LHCN-M2 (cell line): ENCODE results near the gene PHF14. TPM values are rescaled to one million over a fixed set of nuclear protein-coding genes. Genes with fewer than 3 reads are reported as not detected.
"Not testable (repeated sequence)": the region's sequence is repeated elsewhere in the genome, so short reads cannot be mapped to it uniquely, and the experiment has no call there.

Source experiments
- DNase-seq: peaks from one replicate; pipeline ENCODE4 v3.0.0-alpha.2; 2012; ENCODE audit warnings: low read depth
- polyA plus RNA-seq: library from polyadenylated mRNA; unstranded; fragments of >200 nt; gene quantifications from one replicate; pipeline ENCODE4 v1.2.1, GENCODE V29; 2012; ENCODE audit warnings: missing spikeins
- total RNA-seq: library from RNA; depleted of rRNA; stranded (reverse); fragments of >200 nt; gene quantifications from 2 replicates; pipeline ENCODE4 v1.2.3, GENCODE V29; 2014; rRNA removed

PHF14 gene, protein sequence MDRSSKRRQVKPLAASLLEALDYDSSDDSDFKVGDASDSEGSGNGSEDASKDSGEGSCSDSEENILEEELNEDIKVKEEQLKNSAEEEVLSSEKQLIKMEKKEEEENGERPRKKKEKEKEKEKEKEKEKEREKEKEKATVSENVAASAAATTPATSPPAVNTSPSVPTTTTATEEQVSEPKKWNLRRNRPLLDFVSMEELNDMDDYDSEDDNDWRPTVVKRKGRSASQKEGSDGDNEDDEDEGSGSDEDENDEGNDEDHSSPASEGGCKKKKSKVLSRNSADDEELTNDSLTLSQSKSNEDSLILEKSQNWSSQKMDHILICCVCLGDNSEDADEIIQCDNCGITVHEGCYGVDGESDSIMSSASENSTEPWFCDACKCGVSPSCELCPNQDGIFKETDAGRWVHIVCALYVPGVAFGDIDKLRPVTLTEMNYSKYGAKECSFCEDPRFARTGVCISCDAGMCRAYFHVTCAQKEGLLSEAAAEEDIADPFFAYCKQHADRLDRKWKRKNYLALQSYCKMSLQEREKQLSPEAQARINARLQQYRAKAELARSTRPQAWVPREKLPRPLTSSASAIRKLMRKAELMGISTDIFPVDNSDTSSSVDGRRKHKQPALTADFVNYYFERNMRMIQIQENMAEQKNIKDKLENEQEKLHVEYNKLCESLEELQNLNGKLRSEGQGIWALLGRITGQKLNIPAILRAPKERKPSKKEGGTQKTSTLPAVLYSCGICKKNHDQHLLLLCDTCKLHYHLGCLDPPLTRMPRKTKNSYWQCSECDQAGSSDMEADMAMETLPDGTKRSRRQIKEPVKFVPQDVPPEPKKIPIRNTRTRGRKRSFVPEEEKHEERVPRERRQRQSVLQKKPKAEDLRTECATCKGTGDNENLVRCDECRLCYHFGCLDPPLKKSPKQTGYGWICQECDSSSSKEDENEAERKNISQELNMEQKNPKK
- 31.5 and 42.4 TPM in 2 replicates for total RNA-seq
- 11.8 TPM for polyA plus RNA-seq

DNA sequence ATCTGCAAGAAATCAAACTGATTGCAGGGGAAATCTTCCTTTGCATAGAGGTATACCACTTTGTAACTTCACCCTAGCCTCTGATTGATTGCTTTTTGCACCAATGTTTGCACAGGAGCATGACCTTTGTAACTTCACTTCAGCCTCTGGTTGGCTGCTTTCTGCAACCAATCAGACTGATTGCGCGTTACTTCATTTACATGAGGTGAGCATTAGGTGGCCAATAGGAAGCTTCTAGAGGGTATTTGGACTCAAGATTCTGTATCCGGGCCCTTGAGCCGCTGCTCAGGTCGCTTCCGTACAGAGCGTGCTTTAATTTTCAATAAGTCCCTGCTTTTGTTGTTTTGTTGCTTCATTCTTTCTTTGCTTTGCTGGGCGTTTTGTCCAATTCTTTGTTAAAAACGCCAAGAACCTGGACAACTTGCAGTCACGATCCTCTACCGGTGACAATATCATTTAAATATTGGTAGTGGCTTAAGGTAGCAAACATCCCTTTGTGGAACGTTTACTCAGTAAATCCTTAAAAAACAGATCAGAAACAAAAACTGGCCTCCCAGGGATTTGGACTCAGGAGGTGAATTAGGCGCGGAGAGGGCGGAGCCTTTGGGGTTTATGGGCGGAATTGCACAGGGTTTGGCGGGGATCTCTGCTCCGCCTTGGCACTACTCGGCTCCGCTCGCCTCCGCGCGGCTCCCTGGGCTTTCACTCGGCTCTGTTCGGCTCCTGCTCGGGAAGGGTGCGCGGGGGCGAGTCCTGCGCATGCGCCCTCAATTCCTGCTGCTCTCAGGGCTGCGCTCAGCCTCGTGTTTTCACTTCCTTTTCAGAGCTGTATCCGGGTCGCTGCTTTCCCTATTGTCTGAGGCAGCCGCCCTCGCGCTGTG is at the start of gene PHF14:
TSS of gene PHF14 (plus strand) at position 812 of the 881 bp plus-strand sequence. CDS start 452 bp downstream, outside the sequence.
- peak; percentile 97 for DNase-seq

DNA sequence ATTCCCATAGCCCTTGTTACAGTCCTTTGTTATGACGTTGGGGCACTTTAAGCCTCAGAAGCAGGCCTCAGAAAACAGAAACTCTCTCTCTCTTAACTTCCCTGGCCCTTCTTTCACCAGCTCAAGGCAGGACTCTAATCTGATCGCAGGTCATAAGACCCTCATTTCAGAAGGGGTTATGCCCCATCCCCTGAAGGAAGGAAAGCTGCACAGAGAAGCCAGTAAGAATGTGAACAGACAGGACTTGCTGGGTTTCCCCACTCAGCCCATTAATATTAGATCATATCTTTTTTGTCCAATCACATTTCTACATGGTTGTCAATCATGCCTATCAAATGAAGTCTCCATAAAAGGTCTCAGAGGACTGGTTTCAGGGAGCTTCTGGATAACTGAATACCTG is 49.3 kb upstream of the PHF14 start:
- no peak for DNase-seq

DNA sequence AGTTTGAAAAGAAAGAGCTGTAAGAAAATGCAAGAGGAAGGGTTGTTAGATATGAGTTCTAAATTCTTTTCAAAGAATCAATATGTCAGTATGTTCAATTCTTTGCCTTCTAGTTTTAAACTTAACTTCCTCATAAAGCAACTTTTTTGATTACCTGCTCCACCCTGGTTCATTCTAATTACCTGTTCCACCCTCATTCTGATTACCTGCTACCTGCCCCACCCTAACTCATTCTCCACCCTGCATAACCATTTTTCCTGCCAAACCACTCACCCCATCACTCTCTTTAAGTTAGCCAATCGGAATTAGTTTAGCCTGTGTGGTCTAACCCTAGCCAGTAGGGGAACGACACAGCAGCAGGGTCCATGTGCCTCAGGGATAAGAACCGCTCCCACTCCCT is 45.5 kb upstream of the PHF14 start:
- DNase-seq = not testable (repeated sequence)

DNA sequence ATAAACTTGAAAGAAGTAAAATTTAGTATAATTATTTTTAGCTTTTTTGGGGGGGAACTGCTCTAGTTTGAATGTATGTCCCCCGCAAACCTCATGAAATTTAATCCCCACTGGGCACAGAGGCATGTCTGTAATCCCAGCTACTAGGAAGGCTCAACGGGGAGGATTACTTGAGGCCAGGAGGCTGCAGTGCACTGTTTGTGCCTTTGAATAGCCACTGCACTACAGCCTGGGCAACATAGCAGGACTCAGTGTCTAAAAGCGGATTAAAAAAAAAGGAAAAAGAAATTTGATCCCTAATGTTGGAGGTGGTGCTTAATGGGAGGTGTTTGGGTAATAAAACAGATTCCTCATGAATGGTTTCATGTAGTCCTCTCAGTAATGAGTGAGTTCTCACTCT is 43.1 kb upstream of the PHF14 start:
- no peak for DNase-seq

DNA sequence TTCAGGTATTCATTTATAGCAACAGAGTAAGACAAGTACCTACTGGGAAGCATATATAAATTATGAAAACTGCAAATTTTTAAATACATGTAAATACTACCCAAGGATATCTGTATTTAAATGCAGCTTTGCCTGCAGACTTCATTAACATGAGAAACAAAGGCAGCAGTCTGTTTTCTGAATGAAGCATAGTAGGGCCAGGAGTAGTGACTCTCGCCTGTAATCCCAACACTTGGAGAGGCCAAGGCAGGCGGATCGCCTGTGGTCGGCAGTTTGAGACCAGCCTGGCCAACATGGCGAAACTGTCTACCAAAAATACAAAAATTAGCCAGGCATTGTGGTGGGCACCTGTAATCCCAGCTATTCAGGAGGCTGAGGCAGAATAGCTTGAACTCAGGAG is 42.5 kb upstream of the PHF14 start:
- no peak for DNase-seq

DNA sequence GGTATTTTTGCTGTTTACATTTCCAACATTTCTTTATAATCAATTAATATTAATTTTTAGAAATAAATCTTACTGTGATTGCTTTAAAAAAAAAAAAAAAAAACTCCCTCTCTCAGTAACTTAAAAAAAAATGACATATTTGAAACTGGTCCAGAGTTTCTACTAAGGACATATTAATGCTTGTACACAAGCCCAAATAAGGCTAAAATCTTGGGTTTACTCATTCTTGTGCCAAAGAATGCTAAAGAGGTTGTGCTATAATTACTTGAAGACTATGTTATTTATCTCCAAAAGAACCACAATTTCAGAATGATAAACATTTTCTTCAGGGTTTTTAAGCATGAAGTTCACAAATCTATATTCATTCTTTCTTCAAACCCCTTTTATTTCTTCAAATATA is 39.4 kb upstream of the PHF14 start:
- DNase-seq = peak; percentile 60

DNA sequence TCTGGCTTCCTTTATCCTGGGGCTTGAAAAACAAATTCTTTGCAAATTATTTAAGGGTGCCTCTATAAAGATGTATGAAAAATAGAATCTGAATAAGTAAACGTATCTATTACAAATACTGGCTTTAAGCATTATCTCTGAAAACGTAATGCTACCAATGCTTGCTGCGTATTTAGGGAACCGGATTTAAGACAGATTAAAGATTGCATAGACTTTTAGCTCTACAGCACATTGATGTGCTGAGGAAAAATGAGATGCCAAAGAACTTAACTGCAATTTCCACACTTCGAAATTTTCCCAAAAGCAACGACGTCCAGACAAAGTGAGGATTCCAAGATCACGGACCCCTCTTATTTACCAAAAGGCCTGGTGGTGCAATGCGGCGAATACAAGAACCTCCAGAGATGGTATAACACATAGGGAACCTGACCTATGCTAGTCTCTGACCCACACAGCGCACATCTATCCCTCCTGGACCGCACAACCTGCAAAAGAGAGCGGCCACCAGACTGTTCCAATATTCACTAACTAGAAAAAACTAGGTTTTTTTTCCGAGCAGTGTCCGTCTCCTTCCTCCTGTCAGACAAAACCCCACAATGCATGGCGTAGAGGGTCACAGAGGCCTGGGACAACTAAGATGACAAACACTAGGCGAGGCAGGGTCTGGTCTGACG is 34.3 kb upstream of the PHF14 start:
- DNase-seq = no peak

DNA sequence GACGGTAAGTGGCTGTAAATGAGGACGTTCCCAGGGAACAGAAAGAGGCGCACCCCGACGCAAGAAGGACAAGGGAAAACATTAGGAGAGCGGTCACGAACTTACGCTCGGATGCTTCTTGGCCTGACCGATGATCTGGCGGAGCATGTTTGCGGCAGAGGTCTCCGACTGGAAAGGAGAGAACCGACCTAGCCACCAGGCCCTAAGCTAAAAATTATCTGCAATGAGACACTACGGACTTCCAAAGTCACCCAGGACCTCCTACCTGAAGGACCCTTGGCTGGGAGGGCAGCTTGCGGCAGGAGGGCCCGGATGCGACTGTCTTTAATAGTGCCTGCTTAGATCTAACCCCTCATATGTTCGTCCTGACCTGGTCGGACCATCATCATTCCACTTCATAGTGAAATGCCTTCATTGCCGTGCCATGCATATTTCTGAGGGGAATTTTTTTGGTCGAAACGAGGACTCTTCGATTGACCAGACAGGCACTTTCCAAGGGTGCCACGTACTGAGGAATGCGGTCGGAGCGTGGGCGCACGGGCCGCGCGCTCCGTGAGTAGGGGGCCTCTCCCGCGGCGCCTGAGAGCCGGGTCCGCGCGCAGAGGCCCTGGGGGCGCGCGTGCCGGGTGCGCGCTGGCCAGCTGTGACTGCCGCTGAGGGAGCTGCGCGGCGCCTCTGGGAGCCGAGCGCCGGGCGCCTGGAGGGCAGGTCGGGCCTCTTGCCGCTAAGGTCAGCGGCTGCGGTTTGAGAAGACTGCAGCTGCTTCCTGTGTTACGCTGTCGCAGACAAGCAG is 33.6 kb upstream of the PHF14 start:
- DNase-seq = peak; percentile 96

DNA sequence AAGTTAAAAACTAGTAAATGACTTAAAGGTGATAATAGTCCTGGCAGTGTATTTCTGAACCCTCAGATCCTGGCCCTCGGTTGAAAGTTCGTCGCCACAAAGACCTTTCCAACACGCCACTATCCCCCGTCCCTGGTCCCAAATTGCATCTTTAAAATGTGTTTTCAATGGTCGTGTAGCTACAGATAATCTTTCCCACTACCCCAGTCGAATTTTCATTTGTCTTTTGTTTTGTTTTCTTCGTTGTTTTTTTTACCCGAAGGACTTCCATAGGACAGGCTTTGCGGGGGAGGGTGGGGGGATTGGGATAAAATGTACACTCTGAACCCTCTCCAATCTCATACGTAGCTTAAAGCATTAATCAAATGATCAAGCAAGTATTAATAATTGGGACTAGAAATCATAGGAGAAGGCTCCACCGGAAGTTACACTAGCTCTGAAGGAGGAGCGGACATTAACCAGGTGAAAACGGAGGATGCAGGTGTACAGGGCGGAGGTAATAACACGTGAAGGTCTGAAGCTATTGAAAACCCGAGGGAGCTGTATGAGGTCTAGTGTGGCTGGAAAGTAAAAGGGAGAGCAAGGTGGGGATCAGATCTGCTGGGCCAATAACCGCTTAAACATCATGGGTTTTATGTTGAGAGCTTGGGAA is 32.8 kb upstream of the PHF14 start:
- no peak for DNase-seq

DNA sequence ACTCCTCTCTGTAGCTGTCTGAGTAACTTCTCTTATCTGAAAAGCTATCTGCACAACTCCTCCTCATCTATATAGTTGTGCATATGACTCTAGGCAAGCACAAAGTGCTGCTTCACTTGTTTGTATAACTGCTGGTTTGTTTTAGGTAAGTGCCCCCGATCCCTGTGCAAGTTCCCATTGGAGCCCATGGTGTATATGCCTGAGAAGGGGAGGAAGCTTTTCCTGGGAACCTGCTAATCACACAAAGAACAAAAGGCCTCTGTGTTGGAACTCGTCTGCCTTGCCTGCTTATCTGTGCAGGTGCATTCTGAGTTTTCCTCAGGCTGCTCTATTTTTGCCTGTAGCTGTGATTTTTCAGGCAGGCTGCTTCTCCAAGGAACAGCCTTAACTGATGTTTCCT is 23.2 kb upstream of the PHF14 start:
- no peak for DNase-seq

DNA sequence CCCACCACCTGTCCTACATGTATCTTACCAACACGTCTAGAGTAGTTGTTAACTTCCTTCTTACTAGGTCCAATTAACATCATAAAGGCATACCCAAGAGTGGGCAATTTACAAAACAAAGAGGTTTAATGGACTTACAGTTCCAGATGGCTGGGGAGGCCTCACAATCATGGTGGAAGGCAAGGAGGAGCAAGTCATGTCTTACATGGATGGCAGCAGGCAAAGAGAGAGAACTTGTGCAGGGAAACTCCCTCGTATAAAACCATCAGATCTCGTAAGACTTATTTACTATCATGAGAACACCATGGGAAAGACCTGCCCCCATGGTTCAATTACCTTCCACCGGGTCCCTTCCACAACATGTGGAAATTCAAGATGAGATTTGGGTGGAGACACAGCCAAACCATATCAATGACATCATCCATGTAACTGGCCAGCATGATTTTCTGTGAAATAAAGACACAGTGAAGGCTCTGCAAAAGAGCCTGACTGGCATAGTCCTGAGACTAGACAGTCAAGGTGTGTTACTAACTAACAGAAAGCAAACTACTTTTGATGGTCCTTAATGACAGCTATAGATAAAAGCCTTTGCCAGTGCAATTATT is 22.6 kb upstream of the PHF14 start:
- not testable (repeated sequence) for DNase-seq

DNA sequence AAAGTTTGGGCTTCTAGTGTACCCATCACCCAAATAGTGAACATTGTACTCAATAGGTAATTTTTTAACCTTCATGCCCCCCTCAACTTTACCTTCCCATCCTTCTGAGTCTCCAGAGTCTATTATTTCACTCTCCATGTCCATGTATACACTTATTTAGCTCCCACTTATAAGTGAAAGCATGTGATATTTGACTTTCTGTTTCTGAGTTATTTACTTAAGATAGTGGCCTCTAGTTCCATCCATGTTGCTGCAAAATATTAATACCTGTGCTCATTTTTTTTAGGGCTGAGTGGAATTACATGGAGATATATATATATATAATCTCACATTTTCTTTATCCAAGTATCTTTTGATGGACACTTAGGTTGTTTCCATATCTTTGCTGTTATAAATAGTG is 21.1 kb upstream of the PHF14 start:
- no peak for DNase-seq

DNA sequence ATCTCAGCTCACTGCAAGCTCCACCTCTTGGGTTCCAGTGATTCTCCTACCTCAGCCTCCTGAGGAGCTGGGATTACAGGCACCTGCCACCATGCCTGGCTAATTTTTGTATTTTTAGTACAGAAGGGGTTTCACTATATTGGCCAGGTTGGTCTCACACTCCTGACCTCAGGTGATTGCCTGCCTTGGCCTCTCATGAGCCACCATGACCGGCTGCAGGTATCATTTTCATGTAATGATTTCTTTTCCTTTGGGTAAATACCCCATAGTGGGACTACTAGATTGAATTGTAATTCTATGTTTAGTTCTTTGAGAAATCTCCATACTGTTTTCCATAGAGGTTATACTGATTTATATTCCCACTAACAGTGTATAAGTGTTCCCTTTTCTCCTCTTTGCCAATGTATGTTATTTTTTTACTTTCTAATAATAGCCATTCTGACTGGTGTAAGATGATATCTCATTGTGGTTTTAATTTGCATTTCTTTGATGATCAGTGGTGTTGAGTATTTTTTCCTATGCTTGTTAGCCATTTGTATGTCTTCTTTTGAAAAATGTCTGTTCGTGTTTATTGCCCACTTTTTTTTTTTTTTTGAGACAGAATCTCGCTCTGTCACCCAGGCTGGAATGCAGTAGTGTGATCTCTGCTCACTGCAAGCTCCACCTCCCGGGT is 20.5 kb upstream of the PHF14 start:
- DNase-seq = not testable (repeated sequence)

DNA sequence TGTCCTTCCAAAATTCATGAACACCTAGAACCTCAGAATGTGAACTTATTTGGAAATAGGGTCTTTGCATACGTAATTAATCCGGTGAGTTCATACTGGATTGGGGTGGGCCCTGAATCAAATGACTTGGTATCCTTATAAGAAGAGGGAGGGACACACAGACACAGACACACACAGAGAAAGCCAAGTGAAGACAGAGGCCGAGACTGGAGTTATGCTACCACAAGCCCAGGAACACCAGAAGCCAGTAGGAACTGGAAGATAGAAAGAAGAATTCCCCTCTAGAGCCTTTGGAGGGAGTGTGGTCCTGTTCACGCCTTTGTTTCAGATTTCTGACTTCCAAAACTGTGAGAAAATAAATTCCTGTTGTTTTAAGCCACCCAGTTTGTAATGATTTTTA is 17.1 kb upstream of the PHF14 start:
- no peak for DNase-seq

DNA sequence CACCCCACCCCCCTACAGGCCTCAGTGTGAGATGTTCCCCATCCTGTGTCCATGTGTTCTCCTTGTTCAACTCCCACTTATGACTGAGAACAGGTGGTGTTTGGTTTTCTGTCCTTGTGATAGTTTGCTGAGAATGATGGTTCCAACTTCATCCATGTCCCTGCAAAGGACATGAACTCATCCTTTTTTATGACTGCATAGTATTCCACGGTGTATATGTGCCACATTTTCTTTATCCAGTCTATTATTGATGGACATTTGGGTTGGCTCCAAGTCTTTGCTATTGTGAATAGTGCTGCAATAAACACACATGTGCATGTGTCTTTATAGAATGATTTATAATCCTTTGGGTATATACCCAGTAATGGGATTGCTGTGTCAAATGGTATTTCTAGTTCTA is 13.4 kb upstream of the PHF14 start:
- DNase-seq = not testable (repeated sequence)

DNA sequence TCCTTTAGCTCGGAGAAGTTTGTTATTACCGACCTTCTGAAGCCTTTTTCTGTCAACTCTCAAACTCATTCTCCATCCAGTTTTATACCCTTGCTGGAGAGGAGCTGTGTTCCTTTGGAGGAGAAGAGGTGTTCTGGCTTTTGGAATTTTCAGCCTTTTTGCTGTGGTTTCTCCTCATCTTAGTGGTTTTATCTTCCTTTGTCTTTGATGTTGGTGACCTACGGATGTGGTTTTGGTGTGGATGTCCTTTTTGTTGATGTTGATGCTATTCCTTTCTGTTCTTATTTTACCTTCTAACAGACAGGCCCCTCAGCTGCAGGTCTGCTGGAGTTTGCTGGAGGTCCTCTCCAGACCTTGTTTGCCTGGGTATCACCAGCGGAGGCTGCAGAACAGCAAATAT is 8.7 kb upstream of the PHF14 start:
- DNase-seq = not testable (repeated sequence)

DNA sequence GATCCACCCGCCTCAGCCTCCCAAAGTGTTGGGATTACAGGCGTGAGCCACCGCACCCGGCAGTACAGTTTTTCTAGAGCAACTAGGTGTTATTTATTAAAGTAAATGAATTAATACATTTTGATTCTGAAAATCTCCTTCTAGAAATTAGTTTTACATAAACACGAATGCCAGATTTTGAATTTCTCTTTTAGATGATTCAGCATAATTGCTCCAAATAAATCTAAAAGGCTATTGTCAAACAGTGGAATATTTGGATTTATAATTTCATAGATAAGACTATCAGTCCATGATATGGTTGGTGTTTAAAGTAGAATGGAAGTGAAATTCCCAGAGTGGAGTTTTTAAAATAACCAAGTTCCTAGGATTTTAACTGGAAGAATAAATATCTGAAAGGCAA is 1.5 kb upstream of the PHF14 start:
- DNase-seq = no peak
